GM12878 (cell line): ENCODE data around the gene SMU1.

ENCODE experiments used
- ATF7 ChIP-seq: fragments of 450-650 bp; IDR thresholded peaks from 2 replicates; pipeline ENCODE4 v1.6.1; 2016; ENCODE audit warnings: low read depth, mild to moderate bottlenecking
- BCL11A ChIP-seq: IDR thresholded peaks from 2 replicates; pipeline ENCODE4 v1.6.1; 2011; ENCODE audit warnings: low read depth, low read length
- BHLHE40 ChIP-seq, 2 experiments: fragments of 450-650 bp in 1 of 2; IDR thresholded peaks; 2 replicates each; pipeline ENCODE4 v1.6.1; 2011 to 2017; ENCODE audit warnings: low read depth in 2 of 2, borderline replicate concordance in 1 of 2, improper control_type of control experiment in 1 of 2, low read length in 1 of 2, mild to moderate bottlenecking in 1 of 2
- CTCF ChIP-seq, 3 experiments: IDR thresholded peaks in 2 of 3; conservative IDR thresholded peaks in 1 of 3; 2 replicates each; pipeline ENCODE4 v1.5.1; 2011; ENCODE audit warnings: low read depth in 3 of 3, low read length in 3 of 3, mild to moderate bottlenecking in 3 of 3, control low read depth in 2 of 3, moderate library complexity in 2 of 3, inconsistent platforms in 1 of 3, mixed read lengths in 1 of 3; ENCODE audit not compliant: control insufficient read depth in 2 of 3, insufficient read depth in 1 of 3; ENCODE audit errors: extremely low read depth in 1 of 3
- USF2 ChIP-seq: IDR thresholded peaks from 2 replicates; pipeline ENCODE4 v1.6.1; 2011; ENCODE audit warnings: low read depth, low read length, improper control_type of control experiment, borderline replicate concordance
- ZBTB40 ChIP-seq: fragments of 450-650 bp; IDR thresholded peaks from 2 replicates; pipeline ENCODE4 v1.6.1; 2016; ENCODE audit warnings: mild to moderate bottlenecking, moderate library complexity, borderline replicate concordance
- ZNF384 ChIP-seq: IDR thresholded peaks from 2 replicates; pipeline ENCODE4 v1.6.1; 2012; ENCODE audit warnings: low read depth, mild to moderate bottlenecking, low read length, improper control_type of control experiment, borderline replicate concordance

- TF ChIP-seq ZBTB40 (no peak), CTCF (IDR thresholded peaks at IDR 0.05 in 2 of 3, conservative IDR thresholded peaks at IDR 0.05 in 1 of 3; ENCODE audit: control insufficient read depth in 2 of 3, extremely low read depth in 1 of 3, insufficient read depth in 1 of 3, low read depth in 3 of 3, low read length in 3 of 3) (no peak), BCL11A (no peak), ATF7 (no peak), ZNF384 (no peak), BHLHE40 (IDR thresholded peaks at IDR 0.05; ENCODE audit: borderline replicate concordance in 1 of 2, low read depth in 2 of 2, low read length in 1 of 2) (no peak), USF2 (no peak)
Observed at GRCh38 chr9:33014665-33015014, 61.8 kb downstream of the SMU1 start.
